Breast epithelium (tissue), 3 donors: ENCODE data around the gene LSS.

Experiments used
- POLR2A ChIP-seq: fragments of 450-650 bp; IDR thresholded peaks from one replicate; pipeline ENCODE4 v1.6.1; 2016; ENCODE audit warnings: antibody characterized with exemption, mild to moderate bottlenecking, moderate library complexity
- POLR2AphosphoS5 ChIP-seq, 3 donors: sonication (generic); formaldehyde crosslinking; IDR thresholded peaks; one replicate each; pipeline ENCODE4 v1.6.1; 2017; ENCODE audit warnings: antibody characterized with exemption in 3 of 3
- TF ChIP-seq, protein P1 (sequence below), 3 donors: fragments of 450-650 bp; IDR thresholded peaks; one replicate each; pipeline ENCODE4 v1.5.1; 2016 to 2017; ENCODE audit warnings: antibody characterized with exemption in 3 of 3, mild to moderate bottlenecking in 3 of 3, moderate library complexity in 3 of 3

DNA sequence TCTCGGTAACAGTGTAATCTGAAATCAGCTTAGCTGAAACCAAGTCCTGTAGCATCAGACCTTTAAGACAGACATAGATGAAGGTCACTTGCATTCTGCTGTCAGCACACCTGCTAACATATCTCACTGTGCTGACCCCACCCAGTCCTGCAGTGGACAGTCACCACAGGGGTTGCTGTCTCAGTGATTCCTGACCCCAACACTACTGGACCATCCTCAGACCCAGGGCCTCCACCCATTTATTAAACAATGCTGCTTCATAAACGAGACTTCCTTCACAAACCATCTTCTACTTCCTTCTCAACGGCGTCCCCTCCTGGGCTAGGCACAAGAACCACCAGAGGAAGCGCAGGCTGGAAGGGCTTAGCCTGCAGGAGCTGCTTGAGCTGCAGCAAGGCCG lies 17.8 kb upstream of the LSS start:
- TF ChIP-seq, protein P1, sequence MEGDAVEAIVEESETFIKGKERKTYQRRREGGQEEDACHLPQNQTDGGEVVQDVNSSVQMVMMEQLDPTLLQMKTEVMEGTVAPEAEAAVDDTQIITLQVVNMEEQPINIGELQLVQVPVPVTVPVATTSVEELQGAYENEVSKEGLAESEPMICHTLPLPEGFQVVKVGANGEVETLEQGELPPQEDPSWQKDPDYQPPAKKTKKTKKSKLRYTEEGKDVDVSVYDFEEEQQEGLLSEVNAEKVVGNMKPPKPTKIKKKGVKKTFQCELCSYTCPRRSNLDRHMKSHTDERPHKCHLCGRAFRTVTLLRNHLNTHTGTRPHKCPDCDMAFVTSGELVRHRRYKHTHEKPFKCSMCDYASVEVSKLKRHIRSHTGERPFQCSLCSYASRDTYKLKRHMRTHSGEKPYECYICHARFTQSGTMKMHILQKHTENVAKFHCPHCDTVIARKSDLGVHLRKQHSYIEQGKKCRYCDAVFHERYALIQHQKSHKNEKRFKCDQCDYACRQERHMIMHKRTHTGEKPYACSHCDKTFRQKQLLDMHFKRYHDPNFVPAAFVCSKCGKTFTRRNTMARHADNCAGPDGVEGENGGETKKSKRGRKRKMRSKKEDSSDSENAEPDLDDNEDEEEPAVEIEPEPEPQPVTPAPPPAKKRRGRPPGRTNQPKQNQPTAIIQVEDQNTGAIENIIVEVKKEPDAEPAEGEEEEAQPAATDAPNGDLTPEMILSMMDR (IDR thresholded peaks at IDR 0.05): no peak
- TF ChIP-seq POLR2AphosphoS5 (IDR thresholded peaks at IDR 0.05) (no peak), POLR2A (no peak)
